Sigmoid colon (tissue), 4 donors: Measurements from ENCODE around the gene PDGFD.

Experiments
- CTCF ChIP-seq, 4 experiments: fragments of 450-650 bp in 3 of 4; fragments of 200-600 bp in 1 of 4; IDR thresholded peaks; one replicate each; pipeline ENCODE4 v1.5.1; 2016 to 2019; ENCODE audit warnings: antibody characterized with exemption in 4 of 4, mild to moderate bottlenecking in 3 of 4, moderate library complexity in 2 of 4
- EP300 ChIP-seq, 4 donors: sonication (generic); formaldehyde crosslinking; IDR thresholded peaks; one replicate each; pipeline ENCODE4 v1.6.1; 2017; ENCODE audit warnings: antibody characterized with exemption in 4 of 4
- POLR2A ChIP-seq, 2 donors: fragments of 450-650 bp; IDR thresholded peaks; one replicate each; pipeline ENCODE4 v1.6.1; 2016; ENCODE audit warnings: antibody characterized with exemption in 2 of 2, mild to moderate bottlenecking in 2 of 2, moderate library complexity in 2 of 2

DNA sequence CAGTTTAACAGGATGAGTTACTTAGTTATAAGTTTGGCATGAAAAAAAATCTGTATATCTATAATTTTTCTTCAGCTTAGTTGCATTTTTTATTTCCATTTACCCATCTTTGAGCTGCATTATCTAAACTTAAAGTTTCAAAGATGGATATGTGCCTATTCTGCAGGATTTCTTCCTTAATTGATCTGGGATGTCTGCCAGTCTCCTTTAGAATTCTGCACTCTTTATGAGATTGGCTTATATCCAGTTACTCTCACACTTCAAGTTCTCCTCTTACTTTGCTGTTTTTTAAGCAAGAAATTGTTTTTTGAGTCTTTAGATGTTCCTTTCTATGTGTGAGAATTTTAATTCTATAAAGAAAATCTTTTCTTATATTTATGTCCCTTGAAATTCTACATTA is 5.1 kb upstream of the PDGFD start:
- TF ChIP-seq CTCF (IDR thresholded peaks at IDR 0.05) (no peak), EP300 (IDR thresholded peaks at IDR 0.05) (no peak), POLR2A (IDR thresholded peaks at IDR 0.05) (no peak)
